Amniotic epithelial cell (primary cell): ENCODE data around the gene ZDHHC24.
"Not testable (repeated sequence)": the region's sequence is repeated elsewhere in the genome, so short reads cannot be mapped to it uniquely, and the experiment has no call there.

ENCODE experiments used
- DNase-seq: peaks from one replicate; pipeline ENCODE4 v3.0.0-alpha.2; 2010; ENCODE audit warnings: low read depth

Gene ZDHHC24, protein sequence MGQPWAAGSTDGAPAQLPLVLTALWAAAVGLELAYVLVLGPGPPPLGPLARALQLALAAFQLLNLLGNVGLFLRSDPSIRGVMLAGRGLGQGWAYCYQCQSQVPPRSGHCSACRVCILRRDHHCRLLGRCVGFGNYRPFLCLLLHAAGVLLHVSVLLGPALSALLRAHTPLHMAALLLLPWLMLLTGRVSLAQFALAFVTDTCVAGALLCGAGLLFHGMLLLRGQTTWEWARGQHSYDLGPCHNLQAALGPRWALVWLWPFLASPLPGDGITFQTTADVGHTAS

GRCh38 chr11:66545701-66546367 is at the start of gene ZDHHC24:
TSS of gene ZDHHC24 (minus strand) at chr11:66546048. CDS start at chr11:66546003, 45 bp downstream.
- peak; percentile 95 for DNase-seq

DNA sequence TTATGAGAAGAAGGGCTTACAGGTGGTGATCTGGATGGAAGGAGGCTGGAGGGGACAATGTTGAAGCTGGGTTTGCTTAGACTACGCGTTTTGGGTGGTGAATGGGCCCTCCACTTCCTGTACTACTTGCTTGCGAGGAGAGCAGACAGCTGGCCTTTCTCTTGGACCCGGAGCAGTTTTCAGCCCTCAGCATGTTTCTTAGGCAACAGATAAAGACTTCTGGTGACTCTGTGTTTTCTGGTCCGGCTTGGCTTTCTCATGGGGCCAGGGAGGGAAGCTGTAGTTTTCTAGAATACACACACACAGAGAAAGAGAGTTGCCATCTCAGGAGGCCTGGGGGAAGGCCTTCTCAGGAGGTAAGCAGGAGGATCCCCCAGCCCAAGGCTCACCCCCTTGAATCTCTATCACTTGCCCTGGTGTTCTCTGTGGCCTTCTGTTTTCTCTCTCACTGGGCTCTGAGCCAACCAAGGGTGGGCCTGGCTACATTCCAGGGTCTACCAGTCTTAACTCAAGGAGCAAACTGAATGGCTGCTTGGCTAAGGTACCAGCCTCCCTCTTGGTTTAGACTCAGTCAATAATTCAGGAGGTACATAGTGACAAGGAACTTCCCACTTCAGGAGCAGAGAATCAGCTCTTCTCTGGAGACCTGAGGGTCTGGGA is 49.5 kb upstream of the ZDHHC24 start:
- DNase-seq: peak; percentile 84

- no peak for DNase-seq
Observed at GRCh38 chr11:66593650-66594049, 47.8 kb upstream of the ZDHHC24 start.

- DNase-seq: no peak
Observed at GRCh38 chr11:66593303-66593635, 47.4 kb upstream of the ZDHHC24 start.

GRCh38 chr11:66592457-66593302 is 46.8 kb upstream of the ZDHHC24 start, which contains the start of the genes CCDC87 and CCS:
TSS of gene CCDC87 (minus strand) at chr11:66593063. CDS start at chr11:66593015, 48 bp downstream.
TSS of gene CCS (plus strand) at chr11:66593185. CDS start at chr11:66593262, 77 bp downstream.
- DNase-seq: peak; percentile 85

GRCh38 chr11:66591175-66591574 is 45.3 kb upstream of the ZDHHC24 start:
- DNase-seq: no peak

- no peak for DNase-seq
Observed at GRCh38 chr11:66589996-66590675, 44.3 kb upstream of the ZDHHC24 start.

GRCh38 chr11:66589315-66589714 is 43.5 kb upstream of the ZDHHC24 start:
- DNase-seq: not testable (repeated sequence)

- no peak for DNase-seq
Observed at GRCh38 chr11:66586136-66586535, 40.3 kb upstream of the ZDHHC24 start.

DNA sequence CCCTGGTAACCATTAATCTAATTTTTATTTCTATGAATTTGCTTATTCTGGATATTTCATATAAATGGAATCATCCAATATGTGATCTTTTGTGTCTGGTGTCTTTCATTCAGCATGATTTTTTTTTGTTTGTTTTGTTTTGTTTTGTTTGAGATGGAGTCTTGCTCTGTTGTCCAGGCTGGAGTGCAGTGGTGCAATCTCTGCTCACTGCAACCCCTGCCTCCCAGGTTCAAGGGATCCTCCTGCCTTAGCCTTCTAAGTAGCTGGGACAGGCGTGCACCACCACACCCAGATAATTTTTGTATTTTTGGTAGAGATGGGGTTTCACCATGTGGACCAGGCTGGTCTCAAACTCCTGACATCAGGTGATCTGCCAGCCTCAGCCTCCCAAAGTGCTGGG is 39.6 kb upstream of the ZDHHC24 start:
- not testable (repeated sequence) for DNase-seq

DNA sequence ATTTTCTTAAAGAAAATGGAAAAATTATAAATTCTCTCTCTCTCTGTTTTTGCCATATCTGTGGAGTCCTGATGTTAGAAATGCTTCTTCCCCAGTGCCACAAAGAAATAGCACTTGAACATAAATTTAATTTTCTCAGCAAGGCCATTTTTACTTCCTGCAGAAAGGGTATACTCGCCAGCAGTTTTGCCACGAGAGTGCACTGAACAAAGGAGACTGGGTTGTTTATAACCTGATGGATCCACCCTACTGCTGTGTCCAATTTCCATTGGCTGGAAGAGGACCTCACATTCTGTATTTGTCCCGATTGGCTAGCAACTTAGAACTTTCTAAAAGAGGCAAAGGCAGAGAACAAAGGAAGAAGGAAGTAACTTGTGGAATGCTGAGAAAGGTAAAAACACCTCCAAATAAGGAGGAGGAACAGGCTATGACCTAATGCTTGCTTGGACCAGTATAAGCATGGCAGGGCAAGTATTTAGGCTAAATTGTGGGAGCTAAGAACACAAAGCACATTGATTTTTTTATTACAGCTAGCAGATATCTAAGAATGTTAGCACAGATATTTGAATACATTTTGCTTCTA is 36.8 kb upstream of the ZDHHC24 start:
- DNase-seq: not testable (repeated sequence)

DNA sequence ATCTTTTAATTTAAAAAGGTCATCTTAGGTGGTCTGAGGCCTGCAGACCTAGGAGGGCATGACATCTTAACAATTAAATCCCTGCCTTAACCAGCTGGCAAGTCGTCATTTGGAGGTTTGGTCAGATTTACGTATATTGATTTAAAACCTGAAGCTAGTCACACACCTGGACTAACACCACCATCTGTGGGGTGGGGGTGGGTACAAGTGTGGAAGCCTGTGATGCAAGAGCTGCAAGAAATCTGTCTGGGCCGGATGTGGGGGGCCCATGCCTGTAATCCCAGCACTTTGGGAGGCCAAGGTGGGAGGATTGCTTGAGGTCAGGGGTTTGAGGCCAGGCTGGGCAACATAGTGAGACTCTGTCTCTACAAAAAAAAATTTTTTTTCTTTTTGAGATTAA is 35.4 kb upstream of the ZDHHC24 start:
- DNase-seq: no peak

DNA sequence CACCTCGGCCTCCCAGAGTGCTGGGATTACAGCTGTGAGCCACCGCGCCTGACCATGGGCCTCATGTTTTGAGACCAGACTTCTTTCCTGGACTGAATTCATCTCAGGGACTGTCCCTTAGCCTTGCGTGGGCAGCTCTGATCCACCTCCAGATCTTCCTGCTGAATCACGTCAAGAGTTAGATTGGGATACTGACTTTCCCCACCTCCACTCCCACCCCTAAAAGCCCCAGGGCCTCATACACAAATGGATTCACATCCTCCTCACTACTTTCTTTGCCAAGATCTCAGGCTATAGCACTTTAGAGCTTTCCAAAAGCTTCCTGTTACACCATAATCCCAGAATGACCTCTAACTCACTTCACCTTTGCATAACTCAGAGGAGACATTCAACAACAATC is 35.0 kb upstream of the ZDHHC24 start:
- no peak for DNase-seq

GRCh38 chr11:66579017-66579606 is 33.3 kb upstream of the ZDHHC24 start:
- DNase-seq: peak; percentile 75

GRCh38 chr11:66570850-66571180 is 25.0 kb upstream of the ZDHHC24 start:
- DNase-seq: no peak

GRCh38 chr11:66570079-66570849 is 24.4 kb upstream of the ZDHHC24 start:
- DNase-seq: no peak

GRCh38 chr11:66569076-66569475 is 23.2 kb upstream of the ZDHHC24 start:
- no peak for DNase-seq

- peak; percentile 68 for DNase-seq
Observed at GRCh38 chr11:66568124-66568916, 22.5 kb upstream of the ZDHHC24 start, which contains the start of gene CTSF. TSS of gene CTSF (minus strand) at chr11:66568606. CDS start at chr11:66568486, 120 bp downstream.

GRCh38 chr11:66567787-66568123 is 21.9 kb upstream of the ZDHHC24 start:
- DNase-seq: no peak
